ENCODE measurements around the gene STOML2. TPM values are rescaled to one million over a fixed set of nuclear protein-coding genes. Genes with fewer than 3 reads are reported as not detected.

The STOML2 gene
- polyA plus RNA-seq, 1 donor (not counting 4 experiments of a cell fraction or from before 2014, with no cell fraction given): 149 TPM

- Histone ChIP-seq H3K9ac (ENCODE audit: control insufficient read depth, extremely low read depth, insufficient read depth, low read length) (no peak overlapping the region), H3K36me3 (ENCODE audit: control insufficient read depth in 2 of 2, extremely low read depth in 1 of 2, insufficient read depth in 2 of 2, low read length in 2 of 2) (peaks cover 37% of the 10 kb centered on the region in 2 experiments), H3K4me1 (ENCODE audit: control insufficient read depth, extremely low read depth, insufficient read depth, low read length) (peaks cover 32% of the 10 kb centered on the region), H2AFZ (ENCODE audit: control insufficient read depth, low read length) (no peak overlapping the region), H3K27ac (ENCODE audit: control insufficient read depth, insufficient read depth, low read length) (no peak overlapping the region), H4K20me1 (ENCODE audit: control insufficient read depth, extremely low read depth, insufficient read depth, low read length) (peaks cover 13% of the 10 kb centered on the region), H3K9me1 (ENCODE audit: control insufficient read depth, extremely low read depth, insufficient read depth, low read length) (no peaks in the 10 kb centered on the region), H3K9me3 (ENCODE audit: control insufficient read depth, low read depth, low read length) (no peaks in the 10 kb centered on the region), H3K79me2 (ENCODE audit: control insufficient read depth, insufficient read depth, low read length) (peaks cover 46% of the 10 kb centered on the region), H3K27me3 (ENCODE audit: control insufficient read depth, extremely low read depth, insufficient read depth, low read length) (no peaks in the 10 kb centered on the region), H3K4me3 (ENCODE audit: control insufficient read depth in 2 of 3, extremely low read depth in 1 of 3, insufficient read depth in 2 of 3, low read depth in 1 of 3, low read length in 3 of 3) (no peak overlapping the region), H3K4me2 (ENCODE audit: control insufficient read depth, extremely low read depth, insufficient read depth, low read depth, low read length) (no peak overlapping the region)
- FAIRE-seq (no peak), DNase-seq (ENCODE audit: low read depth, low spot score) (no peak)
- dilution Hi-C loops (cut with MboI; ENCODE audit: extremely low pct_ligation_motif_present, low sequenced_read_pairs): no loop called here
- TF ChIP-seq CTCF (optimal IDR thresholded peaks at IDR 0.05 in 1 of 3, IDR thresholded peaks at IDR 0.05 in 1 of 3, conservative IDR thresholded peaks at IDR 0.05 in 1 of 3; ENCODE audit: extremely low read depth in 1 of 3, insufficient read depth in 2 of 3, low read length in 3 of 3) (no peak), EZH2 (IDR thresholded peaks at IDR 0.05; ENCODE audit: low read length) (no peak)
Observed at GRCh38 chr9:35108946-35109575, 6.1 kb upstream of the STOML2 start.

- no peak for FAIRE-seq
- H3K79me2 ChIP-seq (ENCODE audit: control insufficient read depth, insufficient read depth, low read length): peaks cover 43% of the 10 kb centered on the region
- dilution Hi-C loops (cut with MboI; ENCODE audit: extremely low pct_ligation_motif_present, low sequenced_read_pairs): no loop called here
Observed at GRCh38 chr9:35108461-35108860, 5.5 kb upstream of the STOML2 start.

More at GRCh38 chr9:35108461-35108860, 5.5 kb upstream of the STOML2 start:
- peaks cover 30% of the 10 kb centered on the region for H3K4me1 ChIP-seq (ENCODE audit: control insufficient read depth, extremely low read depth, insufficient read depth, low read length)
- no peaks in the 10 kb centered on the region for H3K27me3 ChIP-seq (ENCODE audit: control insufficient read depth, extremely low read depth, insufficient read depth, low read length)
- H3K4me3 ChIP-seq (ENCODE audit: control insufficient read depth in 2 of 3, extremely low read depth in 1 of 3, insufficient read depth in 2 of 3, low read depth in 1 of 3, low read length in 3 of 3): no peak overlapping the region
- no peak overlapping the region for H3K4me2 ChIP-seq (ENCODE audit: control insufficient read depth, extremely low read depth, insufficient read depth, low read depth, low read length)
- H3K27ac ChIP-seq (ENCODE audit: control insufficient read depth, insufficient read depth, low read length): no peak overlapping the region
- peaks cover 13% of the 10 kb centered on the region for H4K20me1 ChIP-seq (ENCODE audit: control insufficient read depth, extremely low read depth, insufficient read depth, low read length)
- no peaks in the 10 kb centered on the region for H3K9me3 ChIP-seq (ENCODE audit: control insufficient read depth, low read depth, low read length)
- no peak overlapping the region for H3K9ac ChIP-seq (ENCODE audit: control insufficient read depth, extremely low read depth, insufficient read depth, low read length)
- no peak overlapping the region for H2AFZ ChIP-seq (ENCODE audit: control insufficient read depth, low read length)
- DNase-seq (ENCODE audit: low read depth, low spot score): no peak
- TF ChIP-seq EZH2 (IDR thresholded peaks at IDR 0.05; ENCODE audit: low read length) (no peak), CTCF (optimal IDR thresholded peaks at IDR 0.05 in 1 of 3, IDR thresholded peaks at IDR 0.05 in 1 of 3, conservative IDR thresholded peaks at IDR 0.05 in 1 of 3; ENCODE audit: extremely low read depth in 1 of 3, insufficient read depth in 2 of 3, low read length in 3 of 3) (no peak)
- no peaks in the 10 kb centered on the region for H3K9me1 ChIP-seq (ENCODE audit: control insufficient read depth, extremely low read depth, insufficient read depth, low read length)
- H3K36me3 ChIP-seq (ENCODE audit: control insufficient read depth in 2 of 2, extremely low read depth in 1 of 2, insufficient read depth in 2 of 2, low read length in 2 of 2): peaks cover 37% of the 10 kb centered on the region in 2 experiments
